GF-D8 (cell line): ENCODE results near the gene CDH22.

Source experiments
- DNase-seq: peaks from one replicate; lab custom pipeline; 2025; lab: John Stamatoyannopoulos, UW

CDH22 gene

DNA sequence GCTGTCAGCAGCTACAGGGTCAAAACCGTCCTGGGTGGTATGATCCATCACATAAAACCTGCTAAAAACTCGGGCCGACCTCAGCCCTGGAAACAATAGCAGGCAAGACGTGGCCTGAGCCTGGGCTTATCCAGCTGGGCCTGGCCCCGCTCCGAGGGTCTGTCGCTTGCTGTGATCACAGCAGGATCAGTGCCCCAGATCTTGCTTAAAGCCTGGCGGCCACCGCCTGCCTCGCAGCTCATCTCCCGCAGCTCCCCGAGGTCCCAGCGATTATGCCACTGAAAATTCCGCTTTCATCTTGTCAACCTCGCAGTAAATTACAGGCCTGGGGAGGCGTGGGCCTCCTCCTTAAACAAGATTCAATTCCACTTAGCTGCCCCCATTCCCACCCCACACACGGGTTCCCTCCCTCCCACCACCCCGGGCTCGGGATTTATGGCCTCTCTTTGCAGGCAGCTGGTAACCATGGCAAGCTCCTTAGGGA lies 40.1 kb downstream of the CDH22 start:
- no peak for DNase-seq

DNA sequence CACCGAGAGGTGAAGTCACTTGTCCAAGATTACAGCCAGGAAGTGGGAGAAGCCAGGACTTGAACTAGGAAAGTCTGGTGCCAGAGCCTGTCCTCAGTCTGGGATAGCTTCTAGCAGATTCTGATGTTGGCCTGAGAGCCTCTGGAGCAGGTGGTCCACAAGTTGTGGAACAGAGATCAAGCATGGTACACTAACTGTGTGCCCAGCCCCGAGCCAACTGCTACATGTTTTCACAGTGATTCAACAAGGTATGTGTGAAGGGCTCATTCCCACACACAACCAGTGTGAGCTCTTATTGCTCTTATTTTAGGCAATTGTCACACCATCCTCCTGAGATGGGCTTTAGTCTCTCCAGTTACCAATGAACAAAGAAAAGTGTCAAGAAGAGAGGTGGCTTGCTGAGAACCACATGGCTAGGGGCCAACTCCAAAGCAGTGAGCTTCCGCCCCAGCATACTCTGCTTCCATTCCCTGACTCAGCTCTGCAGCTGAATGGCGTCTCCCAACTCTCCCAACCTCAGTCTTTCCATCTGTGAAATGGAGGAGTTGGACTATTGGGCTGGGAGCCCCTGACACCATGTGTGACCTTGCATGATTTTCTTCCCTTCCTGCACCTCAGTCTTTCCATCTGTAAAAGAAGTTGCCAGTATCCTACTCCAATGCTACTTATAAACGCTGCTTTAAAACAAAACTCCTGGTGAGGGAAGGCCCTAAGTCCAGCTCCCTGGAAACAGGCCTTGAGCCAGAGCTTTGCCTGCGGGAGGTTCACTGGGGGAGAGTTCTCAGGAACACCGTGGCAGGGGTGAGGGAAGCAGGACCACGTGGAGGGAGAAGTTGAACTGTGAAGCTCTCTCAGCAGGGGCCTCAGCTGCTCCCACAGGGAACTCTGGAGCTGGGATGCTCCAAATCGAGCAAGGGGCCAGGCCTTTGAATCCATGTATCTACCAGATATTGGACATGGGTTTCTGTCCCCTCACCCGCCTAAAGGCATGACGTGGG lies 40.9 kb downstream of the CDH22 start:
- DNase-seq: no peak

DNA sequence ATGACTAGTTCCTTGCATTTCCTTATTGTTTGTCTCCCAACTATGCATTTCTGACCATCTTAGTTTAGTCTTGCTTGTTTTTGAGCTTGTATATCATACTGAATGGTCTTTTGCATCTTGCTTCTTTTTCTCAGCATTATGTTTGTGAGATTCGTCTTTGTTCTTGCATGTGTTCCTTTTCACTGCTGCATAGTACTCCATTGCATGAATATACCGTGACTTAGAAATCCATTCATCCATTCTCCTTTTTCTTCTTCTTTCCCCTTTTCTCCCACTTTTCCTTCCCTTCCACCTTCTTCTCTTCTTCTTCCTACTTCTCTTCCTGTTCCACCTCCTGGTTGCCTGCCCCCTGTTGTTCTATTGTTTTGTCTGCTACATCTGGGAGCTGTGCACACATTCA lies 42.8 kb downstream of the CDH22 start:
- no peak for DNase-seq

DNA sequence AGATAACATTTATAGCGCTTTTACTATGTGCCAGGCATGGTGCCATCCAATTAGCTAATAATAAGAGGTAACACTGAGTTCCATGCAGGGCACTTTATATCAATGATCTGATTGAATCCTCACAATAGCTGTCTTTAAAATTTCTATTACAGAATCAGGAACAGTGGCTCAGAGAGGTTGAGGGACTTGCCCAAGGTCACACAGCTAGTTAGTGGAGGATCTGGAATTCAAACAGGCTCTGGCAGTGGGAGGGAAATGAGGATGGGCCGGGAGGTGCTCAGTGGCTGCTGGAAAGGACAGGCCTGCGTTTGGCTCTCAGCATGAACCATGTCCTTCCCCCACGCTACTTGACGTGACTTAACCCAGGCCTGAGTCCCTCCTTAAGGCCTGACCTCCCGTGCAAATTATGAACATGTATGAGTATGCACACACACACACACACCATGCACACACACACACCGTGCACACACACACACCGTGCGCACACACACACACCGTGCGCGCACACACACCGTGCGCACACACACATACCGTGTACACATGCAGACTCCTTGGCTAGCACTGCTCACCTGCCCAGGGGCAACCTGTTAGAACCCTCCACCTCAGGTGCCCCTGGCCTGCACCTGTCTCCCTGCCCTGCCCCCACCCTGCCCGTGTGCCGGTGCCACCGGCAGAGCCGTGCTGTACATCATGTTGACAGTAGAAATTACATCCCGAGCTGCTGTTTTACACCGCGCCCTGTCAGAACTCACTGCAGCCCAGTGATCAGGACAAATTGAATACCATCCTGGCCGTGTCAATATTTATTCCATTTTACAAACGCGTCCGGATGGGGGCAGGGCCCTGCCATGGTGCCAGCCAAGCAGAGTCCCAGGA lies 43.7 kb downstream of the CDH22 start:
- DNase-seq: no peak

DNA sequence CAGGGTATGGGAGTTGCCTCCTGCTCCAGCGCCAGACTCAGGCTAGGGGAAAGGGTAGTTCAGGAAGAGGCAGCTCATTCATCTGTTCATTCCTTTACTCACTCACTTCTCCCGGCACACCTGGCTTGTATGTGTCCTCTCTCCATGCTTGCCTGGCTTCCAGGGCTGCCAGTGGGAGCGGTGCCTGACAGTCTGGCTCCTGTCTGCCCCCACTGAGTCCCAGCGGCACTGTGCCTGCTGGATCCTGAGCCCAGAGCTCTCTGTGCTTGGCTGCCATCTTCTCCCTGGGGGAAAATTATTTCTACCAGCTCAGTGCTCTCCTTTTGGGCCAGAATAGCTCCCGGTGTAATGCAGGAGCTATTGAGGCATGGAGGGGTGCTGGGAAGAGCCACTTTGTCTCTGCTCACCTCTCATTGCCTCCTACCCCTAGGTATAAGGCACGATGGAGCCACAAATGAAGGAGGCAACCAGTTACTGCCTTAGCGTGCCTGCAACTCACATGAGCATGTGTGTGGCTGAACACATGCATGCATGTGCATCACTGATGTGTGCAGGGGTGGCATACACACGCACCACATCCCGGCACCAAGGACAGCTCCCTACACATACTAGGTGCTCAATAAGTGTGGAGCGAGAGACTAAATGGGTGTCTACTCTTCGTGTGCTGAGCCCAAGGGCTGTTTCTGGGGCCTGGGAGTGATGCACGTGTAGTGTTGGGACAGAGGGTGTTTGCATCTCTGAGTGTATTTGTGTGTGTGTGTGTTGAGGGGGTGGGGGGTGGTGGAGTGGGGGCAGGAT lies 46.6 kb downstream of the CDH22 start:
- DNase-seq: no peak

DNA sequence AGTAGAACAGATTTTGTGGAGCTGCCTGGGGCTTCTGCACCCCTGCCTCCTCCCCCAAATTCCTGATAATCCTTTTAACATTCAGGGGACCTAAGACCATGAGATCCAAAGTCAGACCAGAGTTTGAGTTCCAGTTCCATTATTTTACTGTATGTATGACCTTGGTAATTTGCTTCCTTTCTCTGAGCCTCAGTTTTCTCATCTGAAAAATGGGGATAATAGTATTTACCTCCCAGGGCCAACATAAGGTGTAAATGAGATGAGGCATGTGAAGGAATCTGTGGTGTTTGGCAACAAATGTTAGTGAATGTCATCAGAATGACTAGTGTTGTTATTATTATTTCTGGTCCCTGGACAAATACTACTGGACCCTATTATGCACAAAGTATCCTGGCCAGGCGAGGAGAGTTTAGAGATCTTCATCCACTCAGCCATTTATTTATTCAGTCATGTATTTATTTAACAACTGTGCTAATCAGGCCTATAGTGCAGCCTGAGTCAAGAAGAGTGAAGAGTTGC lies 47.3 kb downstream of the CDH22 start:
- no peak for DNase-seq

DNA sequence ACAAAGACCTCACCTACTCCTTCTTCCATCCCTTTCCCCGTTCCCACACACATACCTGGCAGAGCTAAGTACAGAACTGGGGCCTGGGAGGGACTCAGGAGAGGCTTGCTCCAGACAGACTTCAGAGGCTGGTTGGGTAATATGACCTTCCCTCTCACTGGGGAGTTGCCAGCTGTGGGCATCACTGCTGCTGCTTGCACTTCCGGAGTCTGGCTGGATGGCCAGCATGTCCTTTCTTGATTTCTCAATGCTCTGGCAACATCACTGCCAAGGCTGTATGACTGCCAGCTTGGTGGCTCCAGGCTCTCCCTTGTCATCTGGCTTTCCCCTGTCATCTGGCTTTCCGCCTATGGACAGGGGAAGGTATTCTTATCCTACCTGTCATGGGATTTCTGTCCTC lies 47.8 kb downstream of the CDH22 start:
- DNase-seq: no peak

DNA sequence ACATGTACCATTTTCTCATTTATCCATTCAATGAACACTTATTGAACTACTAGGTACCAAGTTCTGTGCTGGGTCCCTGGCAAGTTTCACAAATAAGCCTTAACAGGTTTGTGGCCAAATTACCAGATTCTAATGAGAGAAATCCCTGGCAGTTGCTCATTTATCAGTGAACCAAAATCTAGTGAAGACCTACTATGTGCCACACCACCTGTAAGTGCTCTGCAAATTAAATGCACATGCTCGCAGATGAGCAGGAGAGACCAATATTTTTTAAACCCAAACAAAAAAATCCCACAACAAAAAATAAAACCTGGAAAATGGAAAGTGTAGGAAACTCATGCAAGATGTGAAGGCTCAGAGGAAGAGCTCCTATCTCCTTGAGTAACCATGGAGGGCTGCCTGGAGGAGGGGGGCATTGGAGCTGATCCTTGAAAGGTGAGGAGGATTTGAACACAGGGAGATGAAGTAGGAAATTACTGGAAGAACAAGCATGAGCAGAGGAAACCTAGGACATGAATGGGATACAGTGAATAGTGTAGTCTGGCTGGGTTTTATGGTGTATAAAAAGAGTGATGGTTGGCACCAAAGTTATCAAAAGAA lies 48.9 kb downstream of the CDH22 start:
- no peak for DNase-seq

DNA sequence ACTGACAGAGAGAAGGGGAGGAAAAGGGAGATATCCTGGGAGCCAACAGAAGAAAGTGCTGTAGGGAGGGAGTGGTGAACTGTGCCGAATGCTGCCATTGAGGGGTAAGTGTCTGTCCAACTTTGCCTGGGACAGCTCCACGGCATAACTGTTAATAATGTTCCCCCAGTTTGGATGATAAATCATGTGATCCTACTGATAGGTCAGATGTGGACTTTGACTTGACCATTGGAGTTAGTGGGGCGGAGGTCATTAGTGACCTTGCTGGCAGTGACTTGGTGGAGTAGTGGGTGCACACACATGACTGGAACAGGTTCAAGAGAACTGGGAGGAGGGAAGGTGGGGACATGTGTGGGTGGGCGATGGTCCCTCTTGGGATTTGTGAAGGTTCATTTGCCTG lies 50.4 kb downstream of the CDH22 start:
- DNase-seq: no peak

DNA sequence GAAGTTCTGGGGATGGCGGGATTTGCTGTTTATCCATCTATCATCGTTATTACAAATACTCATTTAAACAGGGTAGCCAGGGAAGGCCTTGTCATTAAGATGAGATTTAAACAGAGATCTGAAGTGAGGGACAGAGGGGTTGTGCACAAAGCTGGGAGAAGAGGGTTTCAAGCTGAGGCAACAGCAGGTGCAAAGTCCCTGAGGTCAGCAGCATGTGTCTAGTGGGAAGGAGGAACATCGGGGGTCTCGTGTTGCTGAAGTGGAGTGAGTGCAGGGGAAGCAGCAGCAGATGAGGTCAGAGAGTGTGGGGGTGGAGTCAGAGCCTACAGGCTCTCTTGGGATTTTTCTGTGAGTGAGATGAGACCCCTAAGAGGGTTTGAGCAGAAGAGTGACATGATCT lies 52.0 kb downstream of the CDH22 start:
- no peak for DNase-seq

DNA sequence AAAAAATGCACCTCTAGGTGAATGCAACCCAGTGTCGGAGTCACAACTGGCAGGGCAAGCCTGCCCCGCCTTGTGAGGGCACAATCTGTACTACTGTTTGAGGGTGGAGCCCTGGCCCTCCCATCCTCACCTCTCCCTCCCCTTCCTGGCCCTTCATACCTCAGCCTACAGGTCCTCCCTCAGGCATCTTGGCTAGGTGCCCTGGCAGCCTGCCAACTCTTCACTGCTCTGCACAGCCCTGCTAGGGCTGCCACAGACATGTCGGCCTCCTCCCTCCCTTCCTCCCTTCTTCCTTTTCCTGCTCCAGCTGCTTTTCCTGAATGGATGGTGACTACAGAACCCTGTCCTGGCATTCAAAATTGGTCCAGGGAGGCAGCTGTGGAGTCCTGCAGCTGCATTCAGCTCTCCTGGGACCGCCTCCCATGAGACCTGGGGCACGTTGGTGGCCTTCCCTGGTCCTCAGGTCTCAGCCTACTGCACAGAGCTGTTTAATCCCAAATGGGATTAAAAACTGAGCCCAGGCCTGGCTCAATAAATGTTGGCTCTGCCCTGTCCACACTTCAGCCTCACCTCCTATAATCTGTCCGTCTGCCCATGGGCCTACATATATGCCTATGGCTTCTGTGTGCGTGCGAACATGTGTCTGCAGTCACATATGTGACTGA lies 52.7 kb downstream of the CDH22 start:
- DNase-seq: no peak

DNA sequence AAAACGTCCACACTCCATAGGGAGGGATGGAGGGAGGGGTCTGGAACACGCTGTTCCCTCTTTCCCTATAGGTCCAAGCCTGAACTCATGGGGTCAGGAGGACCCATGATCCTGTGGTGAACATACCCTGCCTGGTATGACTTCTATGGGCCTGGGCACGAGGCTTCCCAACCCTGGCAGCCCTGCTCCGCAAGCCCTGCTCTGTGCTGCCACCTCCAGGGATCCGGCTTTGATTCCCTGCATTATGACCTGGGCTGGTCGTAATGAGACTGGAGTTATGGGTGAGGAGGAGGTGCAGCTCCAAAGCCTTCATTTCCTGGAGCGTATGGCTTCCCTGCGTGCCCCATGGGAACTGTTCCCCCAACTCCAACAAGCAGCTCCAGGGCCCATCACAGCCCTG lies 54.9 kb downstream of the CDH22 start:
- DNase-seq: no peak

DNA sequence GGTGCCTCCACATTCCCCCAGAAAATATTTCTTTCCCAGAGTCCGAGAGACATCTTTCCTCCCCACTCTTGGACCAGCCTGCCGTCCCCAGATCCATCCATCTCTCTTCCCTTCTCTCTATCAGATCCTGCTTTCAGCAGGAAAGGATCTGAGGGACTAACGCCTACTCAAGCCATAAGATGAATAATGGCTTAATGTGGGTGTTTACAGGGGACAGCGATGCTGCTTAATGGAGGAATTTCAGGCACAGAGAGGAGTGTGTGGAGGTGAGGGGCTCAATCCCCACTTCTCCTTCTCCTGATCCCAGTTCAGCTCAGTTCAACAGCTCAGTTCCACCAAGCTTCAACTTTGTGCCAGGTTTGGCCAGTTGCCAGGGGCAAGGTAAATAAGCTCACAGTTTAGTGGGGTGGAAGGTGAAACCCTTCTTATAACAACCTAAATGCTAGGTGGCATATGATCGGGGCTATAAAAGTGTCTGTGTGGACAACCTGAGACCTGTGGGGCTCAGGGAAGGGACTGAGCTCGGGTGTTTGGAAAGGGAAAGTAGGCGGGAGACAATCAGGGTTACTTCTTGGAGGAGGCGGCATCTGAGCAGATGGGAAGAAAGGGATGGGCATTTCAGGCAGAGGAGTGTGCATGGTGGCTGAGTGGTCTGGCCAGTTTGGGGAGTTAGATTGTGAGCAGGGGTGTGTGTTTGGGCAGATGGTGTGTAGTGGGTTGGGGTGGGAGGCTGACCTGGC lies 55.8 kb downstream of the CDH22 start:
- DNase-seq: no peak

DNA sequence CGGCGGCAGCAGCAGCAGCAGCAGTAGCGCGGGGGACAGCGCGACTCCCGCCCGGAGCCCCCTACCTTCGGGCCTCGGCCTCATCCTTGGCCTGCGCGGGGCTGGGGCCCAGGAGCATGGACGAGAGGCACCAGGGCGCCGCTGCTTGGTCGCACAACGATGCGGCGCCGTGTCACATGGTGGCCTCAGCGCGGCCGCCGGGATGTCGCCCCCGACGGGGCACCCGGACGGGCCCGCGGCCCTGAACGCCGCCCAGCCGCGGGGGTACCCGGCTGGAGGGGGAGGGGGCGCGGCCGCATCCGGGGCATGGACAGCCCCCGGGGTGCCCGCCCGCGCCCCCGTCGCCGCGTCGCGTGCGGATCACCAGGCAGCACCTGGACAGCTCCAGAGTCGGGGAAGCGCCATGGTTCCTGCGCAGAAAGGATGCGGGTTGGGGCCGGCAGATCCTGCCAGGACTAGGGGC lies 57.1 kb downstream of the CDH22 start:
- DNase-seq: no peak

DNA sequence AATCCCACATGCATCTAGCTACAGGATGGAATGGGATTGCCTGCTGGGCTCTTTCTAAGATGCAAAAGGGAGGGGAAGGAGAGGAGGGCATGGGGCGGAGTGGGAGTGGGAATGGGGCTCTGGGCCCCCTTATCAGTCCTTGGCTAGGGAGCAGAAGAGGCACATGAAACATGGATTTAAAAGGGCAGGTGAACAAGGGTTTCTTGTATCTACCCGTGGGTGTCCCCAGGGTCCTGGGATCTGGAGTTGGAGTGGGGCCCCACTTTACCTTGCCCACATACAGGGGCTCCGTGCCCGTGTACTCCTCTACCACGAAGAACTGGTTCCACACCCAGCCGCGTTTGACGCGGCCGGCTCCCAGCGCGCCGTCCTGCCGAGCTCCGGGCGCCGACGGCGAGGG lies 57.5 kb downstream of the CDH22 start:
- DNase-seq: no peak

DNA sequence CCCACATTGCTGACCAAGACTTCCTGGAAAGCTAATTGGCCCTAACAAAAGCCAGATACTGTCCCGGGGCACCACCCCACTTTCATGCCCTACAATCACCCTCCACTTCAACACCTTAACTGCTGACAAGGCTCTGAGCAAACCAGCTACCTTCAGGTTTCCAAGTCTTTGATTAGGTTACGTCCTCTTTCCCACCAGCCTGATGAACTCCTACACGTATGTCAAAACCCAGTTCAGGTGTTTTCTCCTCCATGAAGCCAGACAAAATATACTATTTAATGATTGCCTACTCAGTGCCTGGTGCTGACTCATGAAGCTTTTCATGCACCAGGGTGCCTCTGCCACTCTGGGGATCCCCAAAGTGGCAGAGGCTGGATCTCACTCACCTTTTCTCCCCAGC lies 58.6 kb downstream of the CDH22 start:
- no peak for DNase-seq

DNA sequence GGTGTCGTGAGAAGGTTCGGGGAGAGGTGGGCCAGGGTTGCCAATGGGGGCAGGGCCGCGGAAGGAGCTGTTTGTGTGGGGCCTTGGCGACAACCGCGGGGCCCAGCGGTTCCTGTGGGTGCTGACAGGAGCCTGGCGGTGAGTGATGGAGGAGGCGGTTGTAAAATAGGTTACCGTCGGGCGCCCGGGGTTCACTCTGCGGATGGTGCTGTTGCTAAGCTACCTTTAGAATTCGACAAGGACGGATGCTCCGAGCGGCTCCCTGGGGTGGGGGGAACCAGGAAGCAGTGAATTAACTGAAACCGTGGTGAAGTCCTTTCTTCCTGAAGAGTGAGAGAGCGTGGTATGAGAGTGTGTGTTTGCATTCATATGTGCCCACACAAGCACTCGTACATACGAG lies 61.7 kb downstream of the CDH22 start:
- DNase-seq: no peak

DNA sequence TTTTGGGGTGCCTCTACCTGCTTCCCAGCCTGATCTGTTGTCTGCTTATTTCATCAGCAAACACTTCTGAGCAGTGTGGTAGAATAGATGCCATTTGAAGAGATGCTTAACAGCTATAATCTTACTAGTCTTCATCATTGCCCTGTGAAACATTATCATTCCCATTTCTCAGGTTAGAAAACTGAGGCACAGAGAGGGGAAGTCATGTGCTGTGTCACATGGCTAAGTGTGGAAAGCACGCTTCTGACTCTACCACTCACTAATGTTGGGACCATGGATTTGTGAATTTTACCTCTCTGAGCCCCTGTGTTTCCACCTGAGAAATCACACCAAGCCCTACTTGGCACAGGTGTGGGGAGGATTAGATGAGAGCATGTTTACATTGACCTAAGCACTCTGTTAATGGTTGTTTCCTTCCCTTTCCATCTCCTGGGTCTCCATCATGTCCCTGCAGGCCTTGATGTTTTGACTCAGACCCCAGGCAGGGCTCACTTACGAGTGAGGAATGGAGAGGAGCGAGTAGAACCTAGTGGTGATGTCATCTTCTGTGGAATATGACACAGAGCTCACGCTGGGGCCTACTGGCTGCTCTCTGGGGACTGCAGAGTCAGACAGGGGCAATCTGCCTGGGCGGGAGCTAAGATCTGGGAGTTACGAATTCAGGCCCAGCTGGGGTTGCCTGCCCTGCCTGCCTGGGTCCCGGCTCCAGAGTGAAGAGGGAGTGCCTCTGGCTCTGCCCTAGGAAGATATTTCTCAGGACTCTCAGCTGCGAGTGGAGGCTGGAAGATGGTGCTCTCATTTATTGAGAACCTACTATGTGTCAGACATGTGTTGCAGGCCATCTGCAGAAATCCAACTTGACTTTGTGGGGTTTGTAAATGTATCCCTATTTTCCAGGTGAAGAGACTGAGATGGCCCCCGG lies 64.3 kb downstream of the CDH22 start:
- DNase-seq: no peak

DNA sequence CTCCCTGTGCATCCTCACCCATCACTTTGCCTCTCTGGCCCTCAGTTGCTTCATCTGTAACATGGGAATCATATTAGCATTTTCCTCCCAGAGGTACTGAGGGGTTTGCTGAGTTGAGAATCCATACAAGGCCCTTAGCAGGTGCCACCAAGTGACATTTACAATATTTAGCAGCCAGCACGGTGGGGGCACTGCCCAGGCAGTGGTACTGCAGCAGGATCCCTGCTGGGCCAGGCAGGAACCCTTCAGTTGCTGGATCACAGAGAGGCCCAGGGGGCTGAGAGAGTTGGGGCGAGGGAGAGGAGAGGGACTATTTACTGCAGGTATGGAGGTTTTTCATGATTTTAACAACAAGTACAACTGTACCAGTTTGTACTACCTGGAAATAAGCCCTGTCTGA lies 65.9 kb downstream of the CDH22 start:
- no peak for DNase-seq
